IMR-90 (cell line): Measurements from ENCODE around the gene GPR89B.

Source experiments
- BHLHE40 ChIP-seq: fragments of 150-350 bp; IDR thresholded peaks from 2 replicates; pipeline ENCODE4 v1.6.1; 2016; ENCODE audit warnings: mild to moderate bottlenecking, low read depth, low read length
- CEBPB ChIP-seq: IDR thresholded peaks from 2 replicates; pipeline ENCODE4 v1.6.1; 2012; ENCODE audit warnings: low read depth, low read length, improper control_type of control experiment
- CHD1 ChIP-seq: IDR thresholded peaks from 2 replicates; pipeline ENCODE4 v1.6.1; 2012; ENCODE audit warnings: low read depth, low read length, improper control_type of control experiment
- FOS ChIP-seq: fragments of 150-350 bp; IDR thresholded peaks from 2 replicates; pipeline ENCODE4 v1.6.1; 2016; ENCODE audit warnings: low read depth, low read length
- MAFK ChIP-seq: IDR thresholded peaks from 2 replicates; pipeline ENCODE4 v1.6.1; 2012; ENCODE audit warnings: low read depth, low read length, improper control_type of control experiment
- MXI1 ChIP-seq: IDR thresholded peaks from 2 replicates; pipeline ENCODE4 v1.6.1; 2012; ENCODE audit warnings: low read depth, mild to moderate bottlenecking, low read length, moderate library complexity, borderline replicate concordance
- NFE2L2 ChIP-seq: fragments of 150-350 bp; IDR thresholded peaks from 2 replicates; pipeline ENCODE4 v1.6.1; 2016; ENCODE audit warnings: low read depth, mild to moderate bottlenecking, low read length
- POLR2A ChIP-seq: IDR thresholded peaks from 2 replicates; pipeline ENCODE4 v1.6.1; 2012; ENCODE audit warnings: mild to moderate bottlenecking, low read depth, low read length
- RAD21 ChIP-seq: IDR thresholded peaks from 2 replicates; pipeline ENCODE4 v1.6.1; 2012; ENCODE audit warnings: low read length, improper control_type of control experiment
- RCOR1 ChIP-seq: IDR thresholded peaks from 2 replicates; pipeline ENCODE4 v1.6.1; 2012; ENCODE audit warnings: mild to moderate bottlenecking, low read length, improper control_type of control experiment; ENCODE audit not compliant: insufficient replicate concordance
- RFX5 ChIP-seq: IDR thresholded peaks from 2 replicates; pipeline ENCODE4 v1.8.0; 2012; ENCODE audit warnings: low read depth, mild to moderate bottlenecking, low read length, moderate library complexity
- TF ChIP-seq, protein P1 (sequence below): conservative IDR thresholded peaks from 2 replicates; pipeline ENCODE4 v1.5.1; 2012; ENCODE audit warnings: mild to moderate bottlenecking, low read depth, low read length, improper control_type of control experiment
- TF ChIP-seq, protein P2 (sequence below): fragments of 150-350 bp; IDR thresholded peaks from 2 replicates; pipeline ENCODE4 v1.6.1; 2017; ENCODE audit warnings: mild to moderate bottlenecking, antibody characterized with exemption, low read length, low read depth
- TF ChIP-seq, protein P3 (sequence below): fragments of 150-350 bp; IDR thresholded peaks from 2 replicates; pipeline ENCODE4 v1.6.1; 2016; ENCODE audit warnings: low read depth, mild to moderate bottlenecking, low read length, moderate library complexity, borderline replicate concordance

DNA sequence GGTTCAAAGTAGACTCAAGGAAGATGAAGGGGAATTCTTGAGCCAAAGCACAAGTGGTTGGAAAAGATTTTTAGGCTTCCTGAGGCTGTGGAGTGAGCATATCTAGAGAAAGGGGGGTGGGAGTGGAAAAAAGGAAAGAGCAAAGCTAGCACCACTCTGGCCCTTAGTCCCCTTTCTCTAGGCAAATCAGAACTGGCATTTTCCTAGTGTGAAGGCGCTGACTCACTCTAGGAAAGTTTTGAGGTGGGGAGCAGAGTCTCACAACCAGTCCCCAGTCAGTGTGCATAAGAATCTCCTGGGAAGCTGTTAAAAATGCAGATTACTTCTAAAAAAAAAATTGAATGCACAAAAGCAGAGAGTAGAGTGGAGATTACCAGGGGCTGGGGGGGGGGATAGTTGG is 3.4 kb upstream of the GPR89B start:
- TF ChIP-seq NFE2L2 (no peak), CEBPB (no peak), BHLHE40 (no peak), FOS (no peak), CHD1 (no peak), MAFK (no peak), RAD21 (no peak), RCOR1 (no peak), POLR2A (no peak), MXI1 (no peak), RFX5 (no peak)
- TF ChIP-seq, protein P1, sequence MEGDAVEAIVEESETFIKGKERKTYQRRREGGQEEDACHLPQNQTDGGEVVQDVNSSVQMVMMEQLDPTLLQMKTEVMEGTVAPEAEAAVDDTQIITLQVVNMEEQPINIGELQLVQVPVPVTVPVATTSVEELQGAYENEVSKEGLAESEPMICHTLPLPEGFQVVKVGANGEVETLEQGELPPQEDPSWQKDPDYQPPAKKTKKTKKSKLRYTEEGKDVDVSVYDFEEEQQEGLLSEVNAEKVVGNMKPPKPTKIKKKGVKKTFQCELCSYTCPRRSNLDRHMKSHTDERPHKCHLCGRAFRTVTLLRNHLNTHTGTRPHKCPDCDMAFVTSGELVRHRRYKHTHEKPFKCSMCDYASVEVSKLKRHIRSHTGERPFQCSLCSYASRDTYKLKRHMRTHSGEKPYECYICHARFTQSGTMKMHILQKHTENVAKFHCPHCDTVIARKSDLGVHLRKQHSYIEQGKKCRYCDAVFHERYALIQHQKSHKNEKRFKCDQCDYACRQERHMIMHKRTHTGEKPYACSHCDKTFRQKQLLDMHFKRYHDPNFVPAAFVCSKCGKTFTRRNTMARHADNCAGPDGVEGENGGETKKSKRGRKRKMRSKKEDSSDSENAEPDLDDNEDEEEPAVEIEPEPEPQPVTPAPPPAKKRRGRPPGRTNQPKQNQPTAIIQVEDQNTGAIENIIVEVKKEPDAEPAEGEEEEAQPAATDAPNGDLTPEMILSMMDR, result no peak
- TF ChIP-seq, protein P2, sequence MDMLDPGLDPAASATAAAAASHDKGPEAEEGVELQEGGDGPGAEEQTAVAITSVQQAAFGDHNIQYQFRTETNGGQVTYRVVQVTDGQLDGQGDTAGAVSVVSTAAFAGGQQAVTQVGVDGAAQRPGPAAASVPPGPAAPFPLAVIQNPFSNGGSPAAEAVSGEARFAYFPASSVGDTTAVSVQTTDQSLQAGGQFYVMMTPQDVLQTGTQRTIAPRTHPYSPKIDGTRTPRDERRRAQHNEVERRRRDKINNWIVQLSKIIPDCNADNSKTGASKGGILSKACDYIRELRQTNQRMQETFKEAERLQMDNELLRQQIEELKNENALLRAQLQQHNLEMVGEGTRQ, result no peak
- TF ChIP-seq, protein P3, sequence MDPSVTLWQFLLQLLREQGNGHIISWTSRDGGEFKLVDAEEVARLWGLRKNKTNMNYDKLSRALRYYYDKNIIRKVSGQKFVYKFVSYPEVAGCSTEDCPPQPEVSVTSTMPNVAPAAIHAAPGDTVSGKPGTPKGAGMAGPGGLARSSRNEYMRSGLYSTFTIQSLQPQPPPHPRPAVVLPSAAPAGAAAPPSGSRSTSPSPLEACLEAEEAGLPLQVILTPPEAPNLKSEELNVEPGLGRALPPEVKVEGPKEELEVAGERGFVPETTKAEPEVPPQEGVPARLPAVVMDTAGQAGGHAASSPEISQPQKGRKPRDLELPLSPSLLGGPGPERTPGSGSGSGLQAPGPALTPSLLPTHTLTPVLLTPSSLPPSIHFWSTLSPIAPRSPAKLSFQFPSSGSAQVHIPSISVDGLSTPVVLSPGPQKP, result no peak
